ENCODE results near the gene NLRP1. TPM values are rescaled to one million over a fixed set of nuclear protein-coding genes. Genes with fewer than 3 reads are reported as not detected.

NLRP1 gene
- polyA plus RNA-seq, 1 donor from 2014 or later = 255 TPM

DNA sequence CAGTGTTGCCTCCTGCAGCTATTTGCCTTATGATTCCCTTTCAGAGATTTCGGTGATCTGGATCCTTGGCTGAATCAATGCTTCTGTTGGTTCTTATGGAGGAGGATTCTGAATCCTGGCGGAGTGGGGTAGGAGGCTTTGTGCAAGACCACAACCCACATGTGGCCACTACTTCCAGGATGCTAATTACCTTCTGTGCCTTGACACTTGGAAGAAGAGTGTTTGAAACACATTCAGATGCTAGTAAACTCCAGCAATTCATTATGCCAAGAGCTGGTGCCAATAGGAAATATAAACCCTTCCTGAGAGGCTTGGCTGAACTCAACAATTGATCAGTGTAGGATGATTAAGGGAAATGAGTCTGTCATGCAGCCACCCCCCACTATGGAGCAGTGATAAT, 12.1 kb upstream of the NLRP1 start:
- Histone ChIP-seq H3K9me3 (ENCODE audit: low read length) (no peaks in the 10 kb centered on the region), H3F3A (ENCODE audit: insufficient read depth, low read length, poor library complexity, severe bottlenecking) (no peaks in the 10 kb centered on the region), H3K9ac (ENCODE audit: low read length) (no peak overlapping the region), H3K4me2 (ENCODE audit: low read length) (no peak overlapping the region), H3K9me2 (ENCODE audit: insufficient read depth, low read length) (no peaks in the 10 kb centered on the region), H2AFZ (ENCODE audit: low read depth, low read length) (no peak overlapping the region), H3K27me3 (ENCODE audit: insufficient read depth, low read depth, low read length) (no peaks in the 10 kb centered on the region), H3K4me3 (ENCODE audit: low read length) (no peak overlapping the region), H3K27ac (ENCODE audit: low read length) (no peak overlapping the region), H4K20me1 (ENCODE audit: insufficient read depth) (no peaks in the 10 kb centered on the region), H3K79me2 (replicated peaks; ENCODE audit: insufficient read depth, low read length) (no peaks in the 10 kb centered on the region), H3K36me3 (ENCODE audit: insufficient read depth, low read length) (no peaks in the 10 kb centered on the region)
- TF ChIP-seq TAF1 (IDR thresholded peaks at IDR 0.05; ENCODE audit: low read depth) = no peak
- no peak for TF ChIP-seq RAD21 (conservative IDR thresholded peaks at IDR 0.05)
- no peak for TF ChIP-seq EP300 (conservative IDR thresholded peaks at IDR 0.05; ENCODE audit: poor library complexity, severe bottlenecking)
- TF ChIP-seq, protein P1, sequence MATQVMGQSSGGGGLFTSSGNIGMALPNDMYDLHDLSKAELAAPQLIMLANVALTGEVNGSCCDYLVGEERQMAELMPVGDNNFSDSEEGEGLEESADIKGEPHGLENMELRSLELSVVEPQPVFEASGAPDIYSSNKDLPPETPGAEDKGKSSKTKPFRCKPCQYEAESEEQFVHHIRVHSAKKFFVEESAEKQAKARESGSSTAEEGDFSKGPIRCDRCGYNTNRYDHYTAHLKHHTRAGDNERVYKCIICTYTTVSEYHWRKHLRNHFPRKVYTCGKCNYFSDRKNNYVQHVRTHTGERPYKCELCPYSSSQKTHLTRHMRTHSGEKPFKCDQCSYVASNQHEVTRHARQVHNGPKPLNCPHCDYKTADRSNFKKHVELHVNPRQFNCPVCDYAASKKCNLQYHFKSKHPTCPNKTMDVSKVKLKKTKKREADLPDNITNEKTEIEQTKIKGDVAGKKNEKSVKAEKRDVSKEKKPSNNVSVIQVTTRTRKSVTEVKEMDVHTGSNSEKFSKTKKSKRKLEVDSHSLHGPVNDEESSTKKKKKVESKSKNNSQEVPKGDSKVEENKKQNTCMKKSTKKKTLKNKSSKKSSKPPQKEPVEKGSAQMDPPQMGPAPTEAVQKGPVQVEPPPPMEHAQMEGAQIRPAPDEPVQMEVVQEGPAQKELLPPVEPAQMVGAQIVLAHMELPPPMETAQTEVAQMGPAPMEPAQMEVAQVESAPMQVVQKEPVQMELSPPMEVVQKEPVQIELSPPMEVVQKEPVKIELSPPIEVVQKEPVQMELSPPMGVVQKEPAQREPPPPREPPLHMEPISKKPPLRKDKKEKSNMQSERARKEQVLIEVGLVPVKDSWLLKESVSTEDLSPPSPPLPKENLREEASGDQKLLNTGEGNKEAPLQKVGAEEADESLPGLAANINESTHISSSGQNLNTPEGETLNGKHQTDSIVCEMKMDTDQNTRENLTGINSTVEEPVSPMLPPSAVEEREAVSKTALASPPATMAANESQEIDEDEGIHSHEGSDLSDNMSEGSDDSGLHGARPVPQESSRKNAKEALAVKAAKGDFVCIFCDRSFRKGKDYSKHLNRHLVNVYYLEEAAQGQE (IDR thresholded peaks at IDR 0.05; ENCODE audit: borderline replicate concordance) = no peak
- TF ChIP-seq MXI1 (conservative IDR thresholded peaks at IDR 0.05; ENCODE audit: poor library complexity, severe bottlenecking) = no peak
- TF ChIP-seq CTCF (IDR thresholded peaks at IDR 0.05; ENCODE audit: poor library complexity, severe bottlenecking) = no peak
- TF ChIP-seq POLR2AphosphoS5 (IDR thresholded peaks at IDR 0.05) = no peak
- TF ChIP-seq SMC3 (conservative IDR thresholded peaks at IDR 0.05; ENCODE audit: poor library complexity) = no peak
- TF ChIP-seq EZH2 (IDR thresholded peaks at IDR 0.05; ENCODE audit: borderline replicate concordance, insufficient read depth, low read length, poor library complexity, severe bottlenecking) = no peak

DNA sequence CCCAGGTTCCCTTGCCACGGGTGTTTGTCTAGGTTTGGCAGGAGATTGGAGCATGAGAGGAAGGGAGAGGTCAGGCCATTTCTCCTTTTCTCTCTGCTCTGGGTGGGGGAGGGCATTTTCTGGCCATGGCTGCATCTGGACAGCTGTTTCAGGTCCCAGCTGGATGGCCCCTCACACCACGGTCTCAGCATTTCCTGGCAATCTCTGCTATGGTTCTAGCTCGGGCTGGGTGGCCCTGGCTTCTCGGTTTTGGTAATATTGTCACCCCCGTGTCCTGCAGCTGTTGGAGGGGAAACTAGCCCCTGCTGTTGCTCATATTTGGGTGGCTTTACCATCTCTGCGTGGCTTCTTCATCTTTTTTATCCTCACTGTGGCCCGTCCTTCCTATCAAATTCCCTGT, 11.5 kb upstream of the NLRP1 start:
- no peak for TF ChIP-seq RAD21 (conservative IDR thresholded peaks at IDR 0.05)
- TF ChIP-seq, protein P1 (IDR thresholded peaks at IDR 0.05; ENCODE audit: borderline replicate concordance) = no peak
- TF ChIP-seq POLR2AphosphoS5 (IDR thresholded peaks at IDR 0.05) = no peak
- TF ChIP-seq TAF1 (IDR thresholded peaks at IDR 0.05; ENCODE audit: low read depth) = no peak
- no peak for TF ChIP-seq MXI1 (conservative IDR thresholded peaks at IDR 0.05; ENCODE audit: poor library complexity, severe bottlenecking)
- TF ChIP-seq CTCF (IDR thresholded peaks at IDR 0.05; ENCODE audit: poor library complexity, severe bottlenecking) = no peak
- no peak for TF ChIP-seq EP300 (conservative IDR thresholded peaks at IDR 0.05; ENCODE audit: poor library complexity, severe bottlenecking)
- no peak for TF ChIP-seq EZH2 (IDR thresholded peaks at IDR 0.05; ENCODE audit: borderline replicate concordance, insufficient read depth, low read length, poor library complexity, severe bottlenecking)
- TF ChIP-seq SMC3 (conservative IDR thresholded peaks at IDR 0.05; ENCODE audit: poor library complexity) = no peak
- H3K9me2 ChIP-seq (ENCODE audit: insufficient read depth, low read length) = no peaks in the 10 kb centered on the region
- H3K4me2 ChIP-seq (ENCODE audit: low read length) = no peak overlapping the region
- H4K20me1 ChIP-seq (ENCODE audit: insufficient read depth) = no peaks in the 10 kb centered on the region
- no peak overlapping the region for H3K9ac ChIP-seq (ENCODE audit: low read length)
- H3K27ac ChIP-seq (ENCODE audit: low read length) = no peak overlapping the region
- H3K4me3 ChIP-seq (ENCODE audit: low read length) = no peak overlapping the region
- H3F3A ChIP-seq (ENCODE audit: insufficient read depth, low read length, poor library complexity, severe bottlenecking) = no peaks in the 10 kb centered on the region
- H3K27me3 ChIP-seq (ENCODE audit: insufficient read depth, low read depth, low read length) = no peaks in the 10 kb centered on the region
- H3K36me3 ChIP-seq (ENCODE audit: insufficient read depth, low read length) = no peaks in the 10 kb centered on the region
- H3K79me2 ChIP-seq (replicated peaks; ENCODE audit: insufficient read depth, low read length) = no peaks in the 10 kb centered on the region
- H2AFZ ChIP-seq (ENCODE audit: low read depth, low read length) = no peak overlapping the region
- no peaks in the 10 kb centered on the region for H3K9me3 ChIP-seq (ENCODE audit: low read length)
